ENCODE measurements around the gene FMNL2. TPM values are rescaled to one million over a fixed set of nuclear protein-coding genes. Genes with fewer than 3 reads are reported as not detected.

The FMNL2 gene
- total RNA-seq, 1 donor from 2014 or later = 108 TPM

GRCh38 chr2:152353364-152353763, 18.4 kb downstream of the FMNL2 start:
- no peak for TF ChIP-seq CTCF (IDR thresholded peaks at IDR 0.05; ENCODE audit: unreplicated experiment)
- Mint-ChIP-seq H3K4me3 (ENCODE audit: low read depth) (no peak overlapping the region), H3K4me1 (ENCODE audit: low read depth) (peaks cover 28% of the 10 kb centered on the region), H3K36me3 (ENCODE audit: insufficient read depth) (peaks cover 17% of the 10 kb centered on the region), H3K9me3 (ENCODE audit: low read depth) (no peaks in the 10 kb centered on the region), H3K27me3 (no peaks in the 10 kb centered on the region), H3K27ac (no peak overlapping the region)
- no peak for DNase-seq (ENCODE audit: low spot score, unreplicated experiment)

GRCh38 chr2:152354069-152354755, 19.2 kb downstream of the FMNL2 start:
- no peaks in the 10 kb centered on the region for H3K9me3 Mint-ChIP-seq (ENCODE audit: low read depth)
- H3K27me3 Mint-ChIP-seq = no peaks in the 10 kb centered on the region
- peaks cover 23% of the 10 kb centered on the region for H3K4me1 Mint-ChIP-seq (ENCODE audit: low read depth)
- TF ChIP-seq CTCF (IDR thresholded peaks at IDR 0.05; ENCODE audit: unreplicated experiment) = no peak
- peaks cover 14% of the 10 kb centered on the region for H3K36me3 Mint-ChIP-seq (ENCODE audit: insufficient read depth)
- no peak for DNase-seq (ENCODE audit: low spot score, unreplicated experiment)
- H3K4me3 Mint-ChIP-seq (ENCODE audit: low read depth) = no peak overlapping the region
- no peak overlapping the region for H3K27ac Mint-ChIP-seq

- no peak overlapping the region for H3K27ac Mint-ChIP-seq
- no peak for TF ChIP-seq CTCF (IDR thresholded peaks at IDR 0.05; ENCODE audit: unreplicated experiment)
- no peaks in the 10 kb centered on the region for H3K27me3 Mint-ChIP-seq
- DNase-seq (ENCODE audit: low spot score, unreplicated experiment) = no peak
- H3K36me3 Mint-ChIP-seq (ENCODE audit: insufficient read depth) = peaks cover 12% of the 10 kb centered on the region
- peaks cover 22% of the 10 kb centered on the region for H3K4me1 Mint-ChIP-seq (ENCODE audit: low read depth)
- H3K4me3 Mint-ChIP-seq (ENCODE audit: low read depth) = no peak overlapping the region
- no peaks in the 10 kb centered on the region for H3K9me3 Mint-ChIP-seq (ENCODE audit: low read depth)
Observed at GRCh38 chr2:152354909-152355308, 19.9 kb downstream of the FMNL2 start.

GRCh38 chr2:152355409-152355831, 20.4 kb downstream of the FMNL2 start:
- TF ChIP-seq CTCF (IDR thresholded peaks at IDR 0.05; ENCODE audit: unreplicated experiment) = no peak
- H3K27me3 Mint-ChIP-seq = no peaks in the 10 kb centered on the region
- peaks cover 10% of the 10 kb centered on the region for H3K36me3 Mint-ChIP-seq (ENCODE audit: insufficient read depth)
- H3K9me3 Mint-ChIP-seq (ENCODE audit: low read depth) = no peaks in the 10 kb centered on the region
- H3K4me3 Mint-ChIP-seq (ENCODE audit: low read depth) = no peak overlapping the region
- H3K4me1 Mint-ChIP-seq (ENCODE audit: low read depth) = peaks cover 19% of the 10 kb centered on the region
- H3K27ac Mint-ChIP-seq = no peak overlapping the region
- DNase-seq (ENCODE audit: low spot score, unreplicated experiment) = no peak

GRCh38 chr2:152359573-152360363, 24.8 kb downstream of the FMNL2 start:
- Mint-ChIP-seq H3K27me3 (no peaks in the 10 kb centered on the region), H3K27ac (no peak overlapping the region), H3K9me3 (ENCODE audit: low read depth) (no peaks in the 10 kb centered on the region), H3K36me3 (ENCODE audit: insufficient read depth) (peaks cover 9% of the 10 kb centered on the region), H3K4me3 (ENCODE audit: low read depth) (no peak overlapping the region), H3K4me1 (ENCODE audit: low read depth) (peaks cover 9% of the 10 kb centered on the region)
- no peak for TF ChIP-seq CTCF (IDR thresholded peaks at IDR 0.05; ENCODE audit: unreplicated experiment)
- no peak for DNase-seq (ENCODE audit: low spot score, unreplicated experiment)
